GM23248 (cell line): ENCODE measurements around the gene CASZ1. TPM values are rescaled to one million over a fixed set of nuclear protein-coding genes. Genes with fewer than 3 reads are reported as not detected.

Experiments used
- DNase-seq: peaks from one replicate; pipeline ENCODE4 v3.0.0-alpha.2; 2015
- H2AFZ ChIP-seq: fragments of 200-600 bp; sonication (generic); 2 replicates; pipeline ENCODE4 v1.6.1; 2016; ENCODE audit warnings: antibody characterized with exemption
- H3F3A ChIP-seq: fragments of 200-600 bp; sonication (generic); 2 replicates; pipeline ENCODE4 v1.6.1; 2016; ENCODE audit warnings: mild to moderate bottlenecking, antibody characterized with exemption, mixed run types; ENCODE audit not compliant: insufficient read depth
- H3K27ac ChIP-seq: fragments of 200-600 bp; sonication (generic); 2 replicates; pipeline ENCODE4 v1.5.1; 2016; ENCODE audit warnings: mild to moderate bottlenecking
- H3K27me3 ChIP-seq: fragments of 200-600 bp; sonication (generic); replicated peaks from 2 replicates; pipeline ENCODE4 v1.6.1; 2016; ENCODE audit warnings: mild to moderate bottlenecking; ENCODE audit not compliant: insufficient read depth
- H3K36me3 ChIP-seq: fragments of 200-600 bp; sonication (generic); 2 replicates; pipeline ENCODE4 v1.6.1; 2016; ENCODE audit warnings: low read depth, mild to moderate bottlenecking
- H3K4me1 ChIP-seq: fragments of 200-600 bp; sonication (generic); 2 replicates; pipeline ENCODE4 v1.6.1; 2016; ENCODE audit warnings: mild to moderate bottlenecking; ENCODE audit not compliant: insufficient read depth
- H3K4me2 ChIP-seq: fragments of 200-600 bp; sonication (generic); one replicate; pipeline ENCODE4 v1.6.1; 2016; ENCODE audit warnings: mild to moderate bottlenecking; ENCODE audit not compliant: unreplicated experiment
- H3K4me3 ChIP-seq: fragments of 200-600 bp; sonication (generic); 2 replicates; pipeline ENCODE4 v1.5.1; 2016; ENCODE audit warnings: mild to moderate bottlenecking
- H3K79me2 ChIP-seq: fragments of 200-600 bp; sonication (generic); 2 replicates; pipeline ENCODE4 v1.6.1; 2016; ENCODE audit warnings: mild to moderate bottlenecking; ENCODE audit not compliant: insufficient read depth
- H3K9ac ChIP-seq: fragments of 200-600 bp; sonication (generic); 2 replicates; pipeline ENCODE4 v1.6.1; 2016; ENCODE audit warnings: mild to moderate bottlenecking
- H3K9me2 ChIP-seq: fragments of 200-600 bp; sonication (generic); 2 replicates; pipeline ENCODE4 v1.6.1; 2016; ENCODE audit warnings: mixed run types, mild to moderate bottlenecking, moderate library complexity; ENCODE audit not compliant: insufficient read depth
- H3K9me3 ChIP-seq: fragments of 200-600 bp; sonication (generic); one replicate; pipeline ENCODE4 v1.6.1; 2017; ENCODE audit warnings: low read depth
- H4K20me1 ChIP-seq: fragments of 200-600 bp; sonication (generic); 2 replicates; pipeline ENCODE4 v1.6.0; 2016; ENCODE audit not compliant: insufficient read depth
- EZH2 ChIP-seq: fragments of 200-600 bp; sonication (generic); IDR thresholded peaks from 2 replicates; pipeline ENCODE4 v1.6.1; 2018; ENCODE audit warnings: antibody characterized with exemption, mild to moderate bottlenecking; ENCODE audit not compliant: insufficient read depth, poor library complexity, severe bottlenecking
- EZH2phosphoT487 ChIP-seq: fragments of 200-600 bp; sonication (generic); IDR thresholded peaks from 2 replicates; pipeline ENCODE4 v1.6.1; 2018; ENCODE audit warnings: antibody characterized with exemption, moderate library complexity, mild to moderate bottlenecking, low read depth; ENCODE audit not compliant: insufficient read depth
- WGBS, 2 experiments: methylation state at CpG; one replicate each; pipeline ENCODE4 v1.1.6; 2015 to 2017; ENCODE audit warnings: low lambda C conversion rate in 2 of 2, low coverage in 1 of 2; ENCODE audit errors: missing lambda C conversion rate in 2 of 2; 5-methylcytosine and 5-hydroxymethylcytosine counted together
- in situ Hi-C: fragments of 300-500 bp; cut with MboI; formaldehyde crosslinking; loops from 2 replicates; pipeline ENCODE4 v1.15.0; 2020
- polyA plus RNA-seq: library from polyadenylated mRNA; unstranded; fragments of >200 nt; fragmentation: Nextera tagmentation; extraction: Ambion mirVana; gene quantifications from 2 replicates; pipeline ENCODE4 v1.2.1, GENCODE V29; 2016
- total RNA-seq: library from RNA; depleted of rRNA; stranded (reverse); fragments of >200 nt; shearing (Covaris generic); gene quantifications from 2 replicates; pipeline ENCODE4 v1.2.3, GENCODE V29; 2014

The CASZ1 gene
- total and polyA plus RNA-seq, 2 experiments from 2014 or later, result 0.11 to 0.54 TPM

DNA sequence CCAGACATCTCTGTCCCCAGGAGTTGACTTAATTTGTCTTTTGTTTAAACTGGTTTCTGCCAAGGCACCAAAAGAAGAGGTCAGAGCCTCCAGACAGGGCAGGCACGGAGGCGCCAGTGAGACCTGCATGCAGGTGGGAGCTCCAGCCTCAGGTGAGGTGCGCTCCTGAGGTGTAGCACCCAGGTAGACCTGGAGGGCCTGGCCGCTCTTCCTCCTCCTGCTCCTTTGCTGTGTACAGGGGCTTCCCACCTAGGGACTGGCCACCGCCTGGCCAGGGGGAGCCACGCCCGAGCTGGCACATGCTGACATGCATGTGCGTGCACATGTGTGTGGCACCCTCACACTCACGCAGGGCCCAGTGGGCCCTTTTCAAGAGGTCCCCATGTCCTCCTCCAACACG lies 163.0 kb downstream of the CASZ1 start:
- DNase-seq, result no peak
- no peak overlapping the region for H2AFZ ChIP-seq
- 98 to 99% methylated on average over 10 of the region's 10 CpGs for WGBS, 2 experiments
- no peaks in the 10 kb centered on the region for H3K9me2 ChIP-seq
- H3K27me3 ChIP-seq, result no peaks in the 10 kb centered on the region
- no peaks in the 10 kb centered on the region for H3F3A ChIP-seq
- in situ Hi-C loops, result no loop called here
- TF ChIP-seq EZH2 (no peak), EZH2phosphoT487 (no peak)
- no peak overlapping the region for H3K4me2 ChIP-seq
- H3K79me2 ChIP-seq, result no peaks in the 10 kb centered on the region
- H3K4me1 ChIP-seq, result peaks cover 18% of the 10 kb centered on the region
- no peaks in the 10 kb centered on the region for H4K20me1 ChIP-seq
- no peaks in the 10 kb centered on the region for H3K36me3 ChIP-seq
- H3K9ac ChIP-seq, result no peak overlapping the region
- no peaks in the 10 kb centered on the region for H3K9me3 ChIP-seq
- no peak overlapping the region for H3K27ac ChIP-seq
- H3K4me3 ChIP-seq, result no peak overlapping the region

DNA sequence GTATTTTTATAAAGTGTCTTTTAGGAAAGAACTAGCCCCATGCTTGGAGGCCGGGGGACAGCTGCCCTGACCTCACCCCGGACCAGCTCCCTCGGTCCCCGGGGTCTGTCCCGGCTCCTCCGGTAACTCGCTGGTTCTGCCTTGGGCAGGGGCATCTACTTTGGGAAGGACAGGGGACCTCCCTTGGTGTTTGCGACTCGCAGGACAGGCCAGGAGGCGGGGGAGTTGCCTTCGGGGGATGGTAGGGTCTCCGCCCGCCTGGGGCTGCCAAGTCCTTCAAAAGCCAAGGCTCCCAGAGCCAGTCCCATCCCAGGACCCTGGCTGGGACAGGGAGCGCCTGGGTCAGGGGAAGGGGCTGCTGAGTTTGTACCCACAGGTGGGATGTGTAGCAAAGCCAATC lies 163.8 kb downstream of the CASZ1 start:
- Histone ChIP-seq H3K4me2 (no peak overlapping the region), H3K9me2 (no peaks in the 10 kb centered on the region), H3K27ac (no peak overlapping the region), H3K79me2 (no peaks in the 10 kb centered on the region), H3F3A (no peaks in the 10 kb centered on the region), H3K4me3 (no peak overlapping the region), H3K9me3 (no peaks in the 10 kb centered on the region), H3K4me1 (peaks cover 18% of the 10 kb centered on the region), H3K27me3 (no peaks in the 10 kb centered on the region), H4K20me1 (no peaks in the 10 kb centered on the region), H3K36me3 (no peaks in the 10 kb centered on the region), H3K9ac (no peak overlapping the region), H2AFZ (no peak overlapping the region)
- in situ Hi-C loops, result no loop called here
- no peak for DNase-seq
- no peak for TF ChIP-seq EZH2phosphoT487
- TF ChIP-seq EZH2, result no peak
- WGBS, 2 experiments, result 88 to 93% methylated on average over 13 to 14 of the region's 14 CpGs

DNA sequence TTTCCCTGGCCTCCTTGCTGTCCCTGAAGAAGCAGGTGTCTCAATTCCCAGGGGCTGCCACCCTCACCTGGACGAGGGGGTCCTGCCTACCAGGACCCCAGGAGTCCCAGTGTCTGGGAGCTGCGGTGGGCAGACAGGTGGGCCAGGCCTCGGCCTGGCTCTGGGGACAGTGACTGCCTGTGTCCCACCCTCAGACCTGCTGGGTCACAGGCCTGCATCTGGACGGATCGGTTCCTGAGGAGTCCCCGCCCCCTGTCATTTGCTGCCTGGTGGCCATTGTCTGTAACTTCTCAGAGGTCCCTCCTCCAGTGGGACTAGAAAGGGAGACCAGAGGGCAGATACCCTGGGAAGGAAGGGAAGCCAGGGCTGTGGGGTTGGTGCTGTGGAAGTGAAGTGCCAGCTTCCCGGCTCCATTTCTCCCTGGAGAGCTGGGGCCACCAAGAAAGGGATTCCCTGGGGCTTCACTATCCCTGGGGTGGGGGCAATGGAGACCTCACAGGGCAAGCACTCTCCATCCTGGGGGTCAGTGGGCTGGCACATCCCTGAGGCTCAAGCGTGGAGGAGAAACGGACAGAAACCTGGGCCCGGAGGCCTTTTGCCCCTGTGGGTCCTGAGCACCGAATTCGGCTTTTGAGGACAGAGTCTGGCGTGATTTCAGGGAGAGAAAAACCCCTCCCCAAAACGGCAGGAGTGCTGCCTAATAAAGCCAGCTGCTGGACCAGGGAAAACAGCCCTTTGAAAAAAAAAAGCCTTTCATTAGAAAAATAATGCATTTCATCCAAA lies 164.4 kb downstream of the CASZ1 start:
- Histone ChIP-seq H3K9ac (no peak overlapping the region), H3K4me1 (peaks cover 18% of the 10 kb centered on the region), H3K4me3 (no peak overlapping the region), H4K20me1 (no peaks in the 10 kb centered on the region), H2AFZ (no peak overlapping the region), H3K27ac (no peak overlapping the region), H3K9me3 (no peaks in the 10 kb centered on the region), H3K4me2 (no peak overlapping the region), H3K27me3 (no peaks in the 10 kb centered on the region), H3K36me3 (no peaks in the 10 kb centered on the region), H3K79me2 (no peaks in the 10 kb centered on the region), H3F3A (no peaks in the 10 kb centered on the region), H3K9me2 (no peaks in the 10 kb centered on the region)
- in situ Hi-C loops, result no loop called here
- whole genome bisulfite sequencing, 2 experiments, result 86% methylated on average over 14 of the region's 14 CpGs
- no peak for DNase-seq
- no peak for TF ChIP-seq EZH2phosphoT487
- no peak for TF ChIP-seq EZH2

DNA sequence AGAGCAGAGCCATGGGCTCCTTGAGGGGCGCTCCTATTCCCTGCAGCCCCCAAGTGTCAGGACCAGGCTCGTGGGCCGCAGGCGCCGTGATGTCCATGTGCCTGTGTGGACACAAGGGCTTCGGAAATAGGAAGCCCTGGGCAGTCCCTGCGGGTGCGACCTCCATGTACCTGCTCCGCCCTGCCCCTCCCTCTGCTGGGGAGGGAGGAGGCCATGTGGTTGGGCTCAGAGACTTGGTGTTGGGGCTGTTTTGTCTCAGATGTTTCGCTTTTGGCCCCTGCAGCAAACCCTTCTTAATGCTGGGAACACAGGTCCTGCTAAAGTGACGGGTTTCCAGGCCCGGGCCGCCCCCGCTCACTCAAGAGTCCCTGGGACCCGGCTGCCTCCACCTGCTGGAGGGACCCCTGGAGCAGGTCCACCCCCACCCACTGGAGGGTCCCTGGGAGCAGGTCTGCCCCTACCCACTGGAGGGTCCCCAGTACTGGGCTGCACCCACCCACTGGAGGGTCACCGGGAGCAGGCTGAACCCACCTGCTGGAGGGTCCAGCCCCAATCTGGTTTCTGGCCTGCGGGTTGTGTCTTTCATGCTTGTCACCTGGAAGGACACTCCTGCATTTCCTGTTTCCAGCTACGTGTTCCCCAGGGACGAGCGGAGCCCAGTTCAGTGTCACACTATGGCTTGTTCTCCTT lies 165.2 kb downstream of the CASZ1 start:
- H3K27ac ChIP-seq, result no peak overlapping the region
- no peaks in the 10 kb centered on the region for H3K27me3 ChIP-seq
- no peaks in the 10 kb centered on the region for H3K36me3 ChIP-seq
- in situ Hi-C loops, result no loop called here
- H3K9me2 ChIP-seq, result no peaks in the 10 kb centered on the region
- TF ChIP-seq EZH2, result no peak
- no peak overlapping the region for H3K4me2 ChIP-seq
- no peak for DNase-seq
- no peaks in the 10 kb centered on the region for H4K20me1 ChIP-seq
- no peak overlapping the region for H3K4me3 ChIP-seq
- 94% methylated on average over 19 to 20 of the region's 20 CpGs for WGBS, 2 experiments
- no peaks in the 10 kb centered on the region for H3K9me3 ChIP-seq
- no peak overlapping the region for H3K9ac ChIP-seq
- H3F3A ChIP-seq, result no peaks in the 10 kb centered on the region
- no peaks in the 10 kb centered on the region for H3K79me2 ChIP-seq
- H2AFZ ChIP-seq, result no peak overlapping the region
- H3K4me1 ChIP-seq, result peaks cover 18% of the 10 kb centered on the region
